ENCODE results near the gene THUMPD2. TPM values are rescaled to one million over a fixed set of nuclear protein-coding genes. Genes with fewer than 3 reads are reported as not detected.

THUMPD2 gene
- total RNA-seq, 2 donors from 2014 or later: 16.7 to 17.0 TPM

- Histone ChIP-seq H3K27ac (no peak overlapping the region), H3K36me3 (no peaks in the 10 kb centered on the region), H3K9me3 (no peaks in the 10 kb centered on the region), H3K4me3 (no peak overlapping the region), H3K4me1 (replicated peaks) (no peaks in the 10 kb centered on the region), H3K27me3 (replicated peaks; ENCODE audit: insufficient read depth) (no peaks in the 10 kb centered on the region)
- WGBS: 97% methylated on average over 1 of the region's 1 CpG
- intact Hi-C loops (cut with DNase I): no loop called here
- DNase-seq (ENCODE audit: low spot score): no peak
- TF ChIP-seq POLR2AphosphoS5 (IDR thresholded peaks at IDR 0.05) (no peak), POLR2A (IDR thresholded peaks at IDR 0.05) (no peak)
- TF ChIP-seq, protein P1, sequence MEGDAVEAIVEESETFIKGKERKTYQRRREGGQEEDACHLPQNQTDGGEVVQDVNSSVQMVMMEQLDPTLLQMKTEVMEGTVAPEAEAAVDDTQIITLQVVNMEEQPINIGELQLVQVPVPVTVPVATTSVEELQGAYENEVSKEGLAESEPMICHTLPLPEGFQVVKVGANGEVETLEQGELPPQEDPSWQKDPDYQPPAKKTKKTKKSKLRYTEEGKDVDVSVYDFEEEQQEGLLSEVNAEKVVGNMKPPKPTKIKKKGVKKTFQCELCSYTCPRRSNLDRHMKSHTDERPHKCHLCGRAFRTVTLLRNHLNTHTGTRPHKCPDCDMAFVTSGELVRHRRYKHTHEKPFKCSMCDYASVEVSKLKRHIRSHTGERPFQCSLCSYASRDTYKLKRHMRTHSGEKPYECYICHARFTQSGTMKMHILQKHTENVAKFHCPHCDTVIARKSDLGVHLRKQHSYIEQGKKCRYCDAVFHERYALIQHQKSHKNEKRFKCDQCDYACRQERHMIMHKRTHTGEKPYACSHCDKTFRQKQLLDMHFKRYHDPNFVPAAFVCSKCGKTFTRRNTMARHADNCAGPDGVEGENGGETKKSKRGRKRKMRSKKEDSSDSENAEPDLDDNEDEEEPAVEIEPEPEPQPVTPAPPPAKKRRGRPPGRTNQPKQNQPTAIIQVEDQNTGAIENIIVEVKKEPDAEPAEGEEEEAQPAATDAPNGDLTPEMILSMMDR (IDR thresholded peaks at IDR 0.05): no peak
Measured at GRCh38 chr2:39701137-39701536, 77.9 kb downstream of the THUMPD2 start.

- 19% methylated on average over 2 of the region's 2 CpGs for WGBS
- Histone ChIP-seq H3K27ac (no peak overlapping the region), H3K4me3 (no peak overlapping the region), H3K9me3 (no peaks in the 10 kb centered on the region), H3K27me3 (replicated peaks; ENCODE audit: insufficient read depth) (no peaks in the 10 kb centered on the region), H3K36me3 (no peaks in the 10 kb centered on the region), H3K4me1 (replicated peaks) (no peaks in the 10 kb centered on the region)
- DNase-seq (ENCODE audit: low spot score): no peak
- TF ChIP-seq, protein P1 (IDR thresholded peaks at IDR 0.05): no peak
- no peak for TF ChIP-seq POLR2A (IDR thresholded peaks at IDR 0.05)
- no peak for TF ChIP-seq POLR2AphosphoS5 (IDR thresholded peaks at IDR 0.05)
- intact Hi-C loops (cut with DNase I): loop anchor here (5.0 to 10.0 kb wide), 2 partner anchors 105 to 183 kb away; no protein-coding TSS in a partner anchor
Measured at GRCh38 chr2:39697454-39697853, 81.6 kb downstream of the THUMPD2 start.

DNA sequence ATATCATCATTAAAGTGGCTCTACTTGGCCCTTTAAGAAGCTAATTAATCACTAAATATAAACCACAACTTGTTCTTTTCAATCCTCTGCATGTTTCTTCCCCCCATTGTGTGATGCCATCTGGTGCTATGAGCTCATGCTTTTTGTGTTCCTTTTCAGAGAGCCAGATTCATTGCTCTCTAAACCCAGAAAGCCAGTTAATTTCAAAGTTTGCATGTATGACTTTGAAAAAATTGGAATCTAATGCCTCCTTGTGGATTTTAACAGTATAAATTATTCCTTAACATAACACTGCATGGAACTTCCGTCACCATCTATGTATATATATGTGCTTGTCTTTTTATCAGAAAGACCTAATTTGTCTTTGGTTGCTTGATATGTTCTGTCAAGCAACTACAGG lies 82.2 kb downstream of the THUMPD2 start:
- no peaks in the 10 kb centered on the region for H3K36me3 ChIP-seq
- H3K27ac ChIP-seq: no peak overlapping the region
- no peaks in the 10 kb centered on the region for H3K9me3 ChIP-seq
- 26% methylated on average over 1 of the region's 1 CpG for WGBS
- H3K27me3 ChIP-seq (replicated peaks; ENCODE audit: insufficient read depth): no peaks in the 10 kb centered on the region
- DNase-seq (ENCODE audit: low spot score): no peak
- TF ChIP-seq, protein P1 (IDR thresholded peaks at IDR 0.05): peak in 3 of 4 experiments; percentile 36 to 64 (median 54)
- no peak for TF ChIP-seq POLR2A (IDR thresholded peaks at IDR 0.05)
- no peak overlapping the region for H3K4me3 ChIP-seq
- H3K4me1 ChIP-seq (replicated peaks): no peaks in the 10 kb centered on the region
- intact Hi-C loops (cut with DNase I): loop anchor here (5.0 to 10.0 kb wide), 2 partner anchors 105 to 182 kb away; no protein-coding TSS in a partner anchor

DNA sequence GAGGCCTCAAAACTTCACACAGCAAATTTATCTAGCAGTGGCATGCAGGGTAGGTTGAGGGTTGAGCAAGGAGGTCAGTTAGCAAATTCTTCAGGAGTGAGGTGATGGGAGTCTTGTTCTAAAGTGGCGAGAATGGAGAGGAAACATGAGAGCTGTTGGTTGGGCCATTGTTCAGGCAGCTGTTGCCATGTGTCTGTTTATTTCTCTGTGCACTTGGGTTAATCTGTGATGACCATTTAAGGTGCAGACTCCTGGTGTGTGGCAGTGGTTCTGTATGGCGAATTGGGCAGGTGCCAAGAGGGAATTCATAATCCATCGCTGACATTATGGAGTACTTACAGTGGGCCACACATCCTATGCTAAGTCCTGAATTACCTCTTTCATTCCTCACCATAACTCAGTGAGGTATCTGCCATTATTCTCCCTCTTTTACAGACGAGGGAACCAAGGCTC lies 82.9 kb downstream of the THUMPD2 start:
- TF ChIP-seq POLR2A (IDR thresholded peaks at IDR 0.05) (no peak), POLR2AphosphoS5 (IDR thresholded peaks at IDR 0.05) (no peak)
- TF ChIP-seq, protein P1 (IDR thresholded peaks at IDR 0.05): no peak

GRCh38 chr2:39693245-39693644 lies 85.8 kb downstream of the THUMPD2 start:
- intact Hi-C loops (cut with DNase I): loop anchor here (10.0 kb wide), 1 partner anchor 178 kb away; no protein-coding TSS in a partner anchor
- WGBS: 71% methylated on average over 1 of the region's 1 CpG
- no peaks in the 10 kb centered on the region for H3K27me3 ChIP-seq (replicated peaks; ENCODE audit: insufficient read depth)

More for the DNA sequence above, 82.9 kb downstream of the THUMPD2 start:
- H3K36me3 ChIP-seq: no peaks in the 10 kb centered on the region
- H3K9me3 ChIP-seq: no peaks in the 10 kb centered on the region
- WGBS: 82% methylated on average over 4 of the region's 4 CpGs
- no peak overlapping the region for H3K4me3 ChIP-seq
- intact Hi-C loops (cut with DNase I): loop anchor here (5.0 to 10.0 kb wide), 2 partner anchors 104 to 181 kb away; no protein-coding TSS in a partner anchor
- H3K4me1 ChIP-seq (replicated peaks): no peaks in the 10 kb centered on the region
- no peaks in the 10 kb centered on the region for H3K27me3 ChIP-seq (replicated peaks; ENCODE audit: insufficient read depth)
- DNase-seq (ENCODE audit: low spot score): no peak
- no peak overlapping the region for H3K27ac ChIP-seq

More at GRCh38 chr2:39693245-39693644, 85.8 kb downstream of the THUMPD2 start:
- Histone ChIP-seq H3K27ac (no peak overlapping the region), H3K9me3 (no peaks in the 10 kb centered on the region), H3K4me1 (replicated peaks) (no peaks in the 10 kb centered on the region), H3K36me3 (no peaks in the 10 kb centered on the region), H3K4me3 (no peak overlapping the region)
- TF ChIP-seq POLR2A (IDR thresholded peaks at IDR 0.05): no peak
- TF ChIP-seq POLR2AphosphoS5 (IDR thresholded peaks at IDR 0.05): no peak
- TF ChIP-seq, protein P1 (IDR thresholded peaks at IDR 0.05): no peak
- DNase-seq (ENCODE audit: low spot score): no peak
